Stimulated activated CD8-positive, alpha-beta memory T cell treated with anti-CD3 and anti-CD28 coated beads, Interleukin-15, amount 100 ng/mL, for 24 hours (primary cell): Measurements from ENCODE around the gene SLC24A3.
"Not testable (repeated sequence)": the region's sequence is repeated elsewhere in the genome, so short reads cannot be mapped to it uniquely, and the experiment has no call there.

Experiments
- DNase-seq: peaks from one replicate; pipeline ENCODE4 v3.0.0-alpha.2; 2020; ENCODE audit warnings: low read depth

The SLC24A3 gene

DNA sequence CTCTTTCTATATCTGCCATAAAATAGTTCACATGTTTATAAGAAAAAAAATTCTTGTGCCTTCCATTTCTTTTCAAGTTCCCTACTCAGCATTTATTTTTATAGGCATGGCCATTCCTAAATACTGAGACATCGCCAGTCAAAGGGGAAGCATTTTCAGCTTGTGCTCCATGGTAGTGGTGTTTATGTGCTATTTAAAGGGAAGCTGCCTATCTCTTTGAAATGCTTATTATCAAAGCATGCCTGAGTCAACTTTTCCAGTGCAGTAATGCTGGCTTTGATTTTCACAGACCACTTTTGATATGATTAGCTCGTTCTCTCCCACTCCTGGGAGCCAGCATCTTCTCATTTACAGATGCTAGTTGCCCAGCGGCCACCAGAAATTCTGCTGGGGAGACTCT, 421.5 kb downstream of the SLC24A3 start:
- no peak for DNase-seq

DNA sequence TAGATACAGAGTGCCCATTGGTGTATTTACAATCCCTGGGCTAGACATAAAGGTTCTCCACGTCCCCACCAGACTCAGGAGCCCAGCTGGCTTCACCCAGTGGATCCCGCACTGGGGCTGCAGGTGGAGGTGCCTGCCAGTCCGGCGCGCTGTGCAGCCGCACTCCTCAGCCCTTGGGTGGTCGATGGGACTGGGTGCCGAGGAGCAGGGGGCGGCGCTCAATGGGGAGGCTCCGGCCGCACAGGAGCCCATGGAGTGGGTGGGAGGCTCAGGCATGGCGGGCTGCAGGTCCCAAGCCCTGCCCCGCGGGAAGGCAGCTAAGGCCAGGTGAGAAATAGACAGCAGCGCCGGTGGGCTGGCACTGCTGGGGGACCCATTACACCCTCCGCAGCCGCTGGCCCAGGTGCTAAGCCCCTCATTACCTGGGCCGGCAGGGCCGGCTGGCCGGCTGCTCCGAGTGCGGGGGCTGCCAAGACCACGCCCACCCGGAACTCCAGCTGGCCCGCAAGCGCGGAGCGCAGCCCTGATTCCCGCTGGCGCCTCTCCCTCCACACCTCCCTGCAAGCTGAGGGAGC, 427.1 kb downstream of the SLC24A3 start:
- not testable (repeated sequence) for DNase-seq

DNA sequence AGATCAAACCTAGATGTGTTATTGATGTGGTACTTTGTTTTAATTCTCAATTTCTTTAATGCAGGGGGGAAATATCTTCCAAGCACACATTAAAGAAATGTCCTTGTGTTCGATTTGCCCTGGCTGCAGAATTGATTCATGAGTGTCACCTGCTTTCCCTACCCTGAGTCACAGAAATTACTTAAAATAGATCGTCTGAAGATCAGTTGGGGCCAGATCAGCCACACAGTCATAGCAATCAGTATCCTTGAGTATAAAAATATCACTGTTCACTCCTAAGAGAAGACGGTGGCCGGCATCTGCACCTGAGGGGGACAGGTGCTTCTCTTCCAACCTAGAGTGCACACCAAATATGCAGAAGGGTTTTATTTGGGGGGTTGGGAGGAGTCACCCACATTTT, 430.4 kb downstream of the SLC24A3 start:
- no peak for DNase-seq

DNA sequence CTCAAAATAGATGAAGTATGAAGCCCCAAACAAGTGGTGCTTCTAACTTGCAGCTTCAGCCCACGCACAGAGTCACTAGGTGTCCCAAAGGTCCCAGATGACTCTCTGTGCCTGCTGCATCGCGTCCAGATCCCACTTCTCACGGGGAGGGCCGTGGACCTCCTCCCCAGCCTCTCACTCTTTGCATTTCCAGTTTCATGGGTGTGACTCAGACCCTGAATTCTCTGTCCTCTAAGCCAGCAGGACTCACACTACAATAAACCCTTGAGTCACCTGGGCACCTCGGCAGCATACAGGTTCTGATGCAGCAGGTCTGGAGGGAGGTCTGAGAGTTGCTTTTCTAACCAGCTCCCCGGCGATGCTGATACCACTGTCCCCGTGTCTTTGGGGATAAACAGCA, 431.6 kb downstream of the SLC24A3 start:
- DNase-seq = no peak

DNA sequence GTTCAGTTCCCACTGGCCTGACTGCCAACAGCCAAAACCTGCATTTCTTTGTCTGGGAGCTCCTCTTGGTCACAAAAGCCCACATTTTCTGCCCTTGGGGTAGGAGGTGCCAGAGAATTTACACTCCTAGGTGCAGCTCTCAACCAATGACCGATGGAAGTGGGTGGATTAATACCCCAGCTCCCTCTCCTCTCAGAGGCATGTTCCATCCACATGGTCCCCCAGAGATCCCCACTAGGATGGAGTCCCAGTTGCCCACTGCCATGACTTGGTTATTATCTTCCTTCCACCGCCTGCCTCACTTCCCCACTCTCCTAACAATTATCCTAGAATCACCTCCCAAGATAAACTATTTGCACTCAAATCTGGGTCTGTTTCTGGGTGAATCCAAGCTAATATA, 434.5 kb downstream of the SLC24A3 start:
- no peak for DNase-seq

DNA sequence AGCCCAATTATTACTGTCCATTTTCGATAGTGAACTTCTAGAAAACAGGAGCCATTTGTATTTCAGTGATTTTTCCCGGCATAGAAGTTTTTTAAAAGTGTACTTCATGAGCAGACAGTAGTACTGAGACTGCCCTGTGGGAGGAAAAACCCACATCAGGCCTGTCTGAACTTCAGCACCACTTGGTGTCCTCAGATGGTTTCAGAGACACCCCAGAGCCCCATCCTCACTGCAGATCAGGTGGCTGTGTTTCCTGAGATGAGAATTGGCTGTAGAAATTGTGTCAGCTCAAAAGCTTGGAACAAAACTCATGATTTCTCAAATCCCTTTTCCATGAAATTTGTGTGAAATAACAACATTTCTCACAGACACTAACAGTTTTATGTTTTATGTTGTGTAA, 435.6 kb downstream of the SLC24A3 start:
- no peak for DNase-seq

DNA sequence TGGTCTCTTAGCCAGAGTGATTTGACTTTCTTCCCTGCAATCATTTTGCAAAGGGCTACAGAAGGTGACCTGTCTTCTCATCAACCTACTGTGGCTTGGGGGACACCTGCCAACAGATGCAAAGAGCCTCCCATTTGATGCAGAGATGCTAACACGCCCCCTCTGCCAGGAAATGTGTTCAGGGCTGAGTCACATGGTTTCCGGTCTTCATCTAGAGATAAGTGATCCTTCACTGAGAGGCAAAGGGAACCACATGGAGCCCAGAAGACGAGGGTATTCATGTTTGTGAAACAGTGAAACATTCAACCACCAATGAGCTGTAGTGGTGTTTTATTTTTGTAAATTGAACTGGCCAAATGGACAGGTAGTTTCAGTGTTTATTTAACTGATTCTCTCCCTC, 436.6 kb downstream of the SLC24A3 start:
- DNase-seq = no peak

DNA sequence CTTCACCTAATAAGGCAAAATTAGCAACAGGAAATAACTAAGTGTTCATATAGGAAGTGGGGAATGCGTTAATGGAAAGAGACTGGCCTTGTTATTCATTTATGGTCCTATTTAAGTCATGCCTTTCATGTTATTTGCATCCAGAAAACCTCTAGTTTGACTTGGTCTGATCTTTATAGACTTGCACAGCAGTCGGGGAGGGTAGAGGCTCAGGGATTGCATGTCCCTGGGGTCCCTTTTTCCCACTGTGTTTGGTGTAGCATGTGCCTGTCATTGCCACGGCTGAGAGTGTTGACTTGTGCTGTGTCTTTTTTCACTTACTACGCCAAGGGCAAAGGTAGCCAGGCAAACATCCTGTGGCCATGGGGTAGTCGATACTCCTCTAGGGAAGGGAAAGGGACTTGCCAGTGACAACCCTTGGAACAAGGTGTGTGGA, 440.2 kb downstream of the SLC24A3 start:
- no peak for DNase-seq

DNA sequence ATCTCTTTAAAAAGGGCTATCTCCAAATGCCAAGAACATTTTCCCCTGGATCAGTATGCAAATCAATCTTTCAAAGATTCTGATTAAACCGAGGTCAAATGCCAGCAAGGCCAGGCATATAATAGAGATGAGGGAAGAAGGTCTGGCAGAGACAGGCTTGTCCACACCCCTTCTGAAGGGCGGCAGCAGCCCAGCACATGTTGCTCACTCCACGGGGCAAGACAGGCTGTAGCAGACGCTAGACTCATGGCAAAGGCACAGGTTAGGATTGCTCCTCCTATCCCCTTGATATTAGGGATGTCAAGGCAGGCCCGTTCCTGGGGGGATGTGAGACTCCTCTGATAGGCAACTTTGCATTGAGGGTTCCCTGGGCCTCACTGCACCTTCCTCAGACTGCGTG, 440.9 kb downstream of the SLC24A3 start:
- DNase-seq = no peak

DNA sequence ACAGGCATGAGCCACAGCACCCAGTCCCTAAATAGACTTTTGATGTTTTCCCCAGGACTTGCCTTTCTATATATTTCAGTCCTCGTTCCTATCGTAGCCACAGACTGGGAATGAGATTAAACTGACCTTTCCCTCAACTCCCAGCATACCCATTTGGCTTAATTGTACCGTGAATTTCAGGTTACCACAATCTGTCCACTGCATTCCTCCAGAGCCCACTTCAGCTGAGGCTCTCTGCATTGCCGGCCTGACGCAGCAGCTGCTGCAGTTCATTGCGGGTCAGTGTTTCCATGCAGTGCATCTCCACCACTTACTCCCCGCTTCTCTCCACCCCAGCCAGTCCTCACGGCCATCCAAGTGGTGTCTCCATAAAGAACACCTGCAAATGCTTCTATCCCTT, 442.5 kb downstream of the SLC24A3 start:
- DNase-seq = no peak

DNA sequence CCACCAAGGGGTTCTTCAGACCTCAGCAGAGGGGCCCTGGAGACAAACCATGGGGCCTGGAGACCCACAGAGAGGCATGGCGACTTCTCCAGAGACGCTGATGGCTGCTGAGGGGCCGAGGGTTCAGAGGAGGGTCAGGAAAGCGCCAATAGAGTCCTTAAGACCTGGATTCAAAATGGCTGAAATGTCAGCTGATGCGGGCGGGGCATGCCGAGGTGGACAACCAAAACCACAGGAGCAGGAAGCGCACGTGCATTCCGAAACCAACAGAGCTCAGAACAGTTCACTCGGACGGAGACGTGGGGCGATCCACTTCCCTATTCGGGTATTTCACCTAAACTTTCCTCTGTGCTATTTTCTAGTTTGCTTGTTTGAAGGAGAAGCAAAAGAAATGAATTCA, 445.7 kb downstream of the SLC24A3 start:
- no peak for DNase-seq

DNA sequence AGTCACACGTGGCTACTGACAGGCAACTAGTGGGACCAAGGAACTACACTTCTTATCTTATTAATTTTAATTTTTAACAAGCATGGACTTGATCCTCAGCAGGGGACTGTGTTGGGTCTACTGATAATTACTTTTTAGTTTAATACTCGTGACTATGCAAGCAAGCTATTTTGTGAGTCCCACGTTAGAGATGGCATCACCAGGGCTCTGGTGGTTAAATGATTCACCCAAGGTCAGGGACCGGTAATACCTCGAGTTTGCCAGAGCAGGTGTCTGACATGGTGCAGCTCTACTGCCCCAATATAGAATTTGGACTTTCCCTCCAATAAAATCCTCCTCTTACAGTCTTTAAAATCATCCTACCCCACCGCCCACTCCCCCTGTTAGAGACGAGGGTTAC, 447.0 kb downstream of the SLC24A3 start:
- no peak for DNase-seq

DNA sequence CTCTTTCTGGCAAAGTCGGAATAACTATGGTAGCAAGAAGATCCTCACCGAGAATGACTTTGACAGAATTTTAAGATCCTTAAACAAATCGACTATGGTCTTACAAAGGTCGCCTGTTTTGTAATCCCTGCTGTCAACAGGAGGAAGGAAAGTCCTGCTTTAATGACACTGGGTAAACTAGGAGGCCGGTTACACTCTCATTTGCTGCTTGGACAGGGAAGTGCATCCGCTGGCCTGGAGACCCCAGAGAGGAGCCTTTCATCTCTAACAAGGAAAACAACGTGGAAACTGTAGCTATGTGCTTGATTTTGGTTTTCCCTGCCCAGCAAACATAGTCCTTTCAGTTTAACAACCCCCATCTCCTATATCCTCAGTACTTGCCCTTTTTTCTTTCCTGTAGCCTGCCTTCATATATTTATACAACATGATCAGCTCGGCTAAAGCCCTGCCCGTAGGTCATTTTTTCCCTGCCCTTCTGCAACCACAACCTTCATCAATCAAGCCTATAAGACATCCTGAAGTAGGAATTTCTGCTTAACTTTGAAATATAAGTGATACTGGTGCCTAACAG, 448.5 kb downstream of the SLC24A3 start:
- DNase-seq = no peak

DNA sequence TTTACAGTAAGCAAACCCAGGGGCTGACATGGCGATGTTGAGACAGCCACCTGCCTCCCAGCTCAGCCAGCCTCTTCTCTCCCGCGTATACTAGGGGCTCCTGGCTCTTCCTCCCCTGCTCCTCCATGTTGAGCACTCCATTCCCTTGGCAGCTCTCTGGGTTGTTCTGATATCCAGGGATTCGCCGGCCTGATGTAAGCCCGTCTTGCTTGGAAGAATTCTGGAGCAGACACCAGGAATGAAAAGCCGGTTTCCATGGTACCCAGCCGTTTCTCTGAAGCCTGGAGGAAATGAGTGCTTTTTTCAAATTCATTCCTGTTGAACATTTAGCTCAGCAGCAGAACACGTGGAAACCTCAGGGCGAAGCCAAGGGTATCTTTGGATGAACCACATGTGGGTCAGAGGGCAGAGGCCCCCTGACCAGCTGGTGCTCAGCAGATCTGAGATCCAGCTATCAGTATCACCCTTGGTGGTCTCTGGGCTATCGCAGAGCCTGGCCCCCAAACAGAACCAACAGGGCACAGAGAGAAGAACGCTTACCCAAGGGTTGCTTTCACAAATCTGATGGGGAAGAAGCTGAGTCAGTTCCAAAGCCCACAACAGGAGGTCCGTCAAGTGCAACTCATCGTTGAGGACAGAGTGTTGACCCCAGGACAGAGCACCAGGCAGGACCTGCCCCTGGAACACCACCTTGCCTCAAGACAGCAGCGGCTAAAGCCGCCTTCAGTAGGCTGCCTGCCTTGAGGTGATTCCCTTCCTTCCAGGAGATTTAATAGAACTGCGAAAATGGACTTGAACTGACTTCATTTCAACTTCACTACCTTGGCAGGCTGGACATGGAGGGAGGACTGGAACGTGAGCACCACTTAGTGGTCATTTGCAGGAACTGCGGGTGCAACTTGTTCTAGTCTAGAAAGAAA, 449.5 kb downstream of the SLC24A3 start:
- DNase-seq = no peak

DNA sequence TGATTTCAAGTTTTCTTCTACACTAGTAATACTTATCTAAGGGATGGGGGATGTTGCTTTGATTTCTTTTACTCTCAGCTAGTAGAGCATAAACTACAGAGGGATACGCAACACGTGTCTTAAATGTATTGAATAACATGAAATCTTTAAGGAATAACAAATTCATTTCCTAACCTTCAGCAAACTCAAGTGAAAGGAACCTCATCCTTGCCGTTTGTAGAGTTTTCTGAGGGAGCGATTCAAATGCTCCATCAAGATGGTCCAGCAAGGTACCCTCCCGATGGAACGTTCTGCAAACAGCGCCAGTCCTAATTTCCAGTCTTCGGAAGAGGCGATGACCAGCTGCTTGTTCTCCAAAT, 450.2 kb downstream of the SLC24A3 start:
- no peak for DNase-seq

DNA sequence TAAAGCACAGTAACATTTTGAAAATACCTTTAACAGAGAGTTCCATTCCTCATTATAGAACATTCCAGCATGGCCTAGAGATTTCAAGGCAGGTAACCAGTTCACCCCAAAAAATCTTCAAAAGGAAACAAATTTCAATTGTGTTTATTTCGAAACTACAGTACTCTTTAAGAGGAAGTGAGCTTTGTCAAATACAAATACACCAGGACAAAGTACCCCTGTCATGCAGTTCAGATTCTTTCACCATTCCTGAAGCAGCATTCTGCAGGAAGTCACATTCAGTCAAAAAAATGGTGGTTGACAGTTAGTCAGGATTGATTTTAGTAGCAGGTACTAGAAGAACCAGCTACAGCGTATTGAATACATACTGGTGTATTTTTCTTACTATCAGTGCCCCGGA, 456.0 kb downstream of the SLC24A3 start:
- no peak for DNase-seq

DNA sequence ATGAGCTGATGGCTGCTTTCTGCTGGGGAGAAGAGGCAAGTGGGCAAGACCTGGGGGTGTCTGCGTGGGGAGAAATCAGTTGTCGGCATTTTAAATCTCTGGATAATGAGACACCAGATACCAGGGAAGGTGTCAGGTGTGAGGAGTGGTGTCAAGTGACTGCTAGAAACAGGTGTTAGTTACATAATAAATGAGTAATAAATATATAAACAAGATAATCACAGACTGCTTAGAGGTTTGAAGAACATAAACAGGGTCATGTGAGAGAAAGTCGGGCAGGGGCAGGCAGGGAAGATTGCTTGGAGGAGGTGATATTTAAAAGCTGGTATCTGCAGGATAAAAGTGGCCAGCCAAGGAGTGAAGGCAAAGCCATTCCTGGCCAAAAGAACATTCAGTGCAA, 458.4 kb downstream of the SLC24A3 start:
- DNase-seq = no peak

DNA sequence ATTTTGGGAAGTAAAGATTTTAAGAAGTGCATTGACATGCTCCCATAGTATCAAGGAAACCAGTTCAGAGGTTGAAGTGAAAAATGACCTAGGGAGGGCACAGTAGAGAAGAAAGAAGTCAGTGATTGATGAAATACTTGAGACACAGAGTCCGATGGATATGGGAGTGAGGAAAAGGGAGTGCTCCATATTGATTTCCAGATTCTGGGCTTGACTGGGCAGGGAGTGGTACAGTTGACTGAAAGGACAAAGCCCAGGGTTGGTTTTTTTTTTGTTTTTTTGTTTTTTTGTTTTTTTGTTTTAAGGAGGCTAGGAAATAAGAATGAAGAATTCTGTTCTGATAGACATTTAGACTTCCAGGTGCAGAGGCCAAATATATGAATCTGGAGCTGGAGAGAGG, 458.9 kb downstream of the SLC24A3 start:
- DNase-seq = no peak

DNA sequence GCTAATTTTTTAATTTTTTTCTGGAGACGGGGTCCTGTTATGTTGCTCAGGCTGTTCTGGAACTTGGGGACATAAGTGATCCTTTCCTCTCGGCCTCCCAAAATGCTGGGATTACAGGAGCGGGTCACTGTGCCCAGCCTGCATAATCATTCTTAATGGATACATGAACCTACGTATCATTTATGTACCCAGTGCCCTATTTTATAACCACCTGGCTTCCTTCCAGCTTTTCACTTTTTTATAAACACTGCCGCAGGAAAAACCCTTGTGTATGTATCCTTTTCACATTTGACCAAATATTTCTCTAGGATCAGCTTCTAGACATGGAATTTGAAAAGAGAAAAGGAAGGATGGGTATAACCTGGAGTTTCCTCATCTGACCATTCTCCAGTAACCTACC, 460.1 kb downstream of the SLC24A3 start:
- no peak for DNase-seq

DNA sequence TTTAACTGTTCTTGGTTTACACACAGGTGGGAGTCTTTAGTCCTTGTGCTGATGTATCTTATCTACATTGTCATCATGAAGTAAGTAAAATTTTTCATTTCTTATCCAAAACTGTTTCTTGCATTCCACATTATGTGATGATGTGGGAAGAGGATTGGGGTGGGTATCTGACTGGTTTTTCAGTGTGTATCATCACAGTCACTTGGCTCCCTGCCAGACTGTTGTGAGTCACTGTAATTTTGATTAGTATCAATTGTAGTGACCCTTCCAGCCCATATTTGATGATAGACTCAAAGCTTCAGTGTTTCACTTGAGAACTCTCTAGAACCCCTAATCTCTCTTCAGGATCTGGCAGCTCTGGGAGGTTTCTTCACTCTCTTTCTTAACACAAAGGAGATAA, 461.1 kb downstream of the SLC24A3 start:
- no peak for DNase-seq

DNA sequence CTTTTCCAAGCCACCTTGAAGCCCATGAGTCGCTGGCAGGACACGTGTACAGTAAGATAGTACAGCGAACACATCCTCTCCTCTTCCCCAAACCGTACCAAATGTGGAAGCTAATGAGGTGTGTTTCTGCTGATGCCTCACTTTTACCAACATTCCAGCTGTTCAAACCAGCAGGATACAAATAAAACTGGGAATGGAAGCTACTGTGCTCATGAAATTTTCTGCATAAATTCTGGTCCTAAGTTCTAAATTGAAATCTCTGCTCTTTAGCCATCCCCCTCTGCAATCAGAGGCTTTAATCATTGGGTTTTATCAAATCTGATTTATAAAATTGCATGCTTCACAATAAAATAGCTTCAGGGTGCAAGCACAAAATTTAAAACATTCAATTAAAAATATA, 463.8 kb downstream of the SLC24A3 start:
- no peak for DNase-seq

DNA sequence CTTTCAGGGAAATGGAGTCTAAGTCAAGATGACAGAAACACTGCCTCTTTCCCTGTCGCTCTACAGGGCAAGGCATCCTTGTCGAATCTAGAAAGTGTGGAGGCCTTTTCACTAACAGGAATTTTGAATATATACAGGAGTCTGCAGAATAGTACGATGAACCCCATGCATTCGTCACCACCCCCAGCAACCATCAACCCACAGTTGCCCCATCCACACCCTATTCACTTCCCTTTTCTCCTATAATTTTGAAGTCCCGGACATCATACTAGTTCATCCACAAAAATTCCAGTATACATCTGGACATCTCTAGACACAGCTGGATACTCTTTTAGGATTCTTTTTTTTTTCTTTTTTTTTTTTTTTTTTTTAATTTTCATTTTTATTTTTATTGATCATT, 464.9 kb downstream of the SLC24A3 start:
- no peak for DNase-seq

DNA sequence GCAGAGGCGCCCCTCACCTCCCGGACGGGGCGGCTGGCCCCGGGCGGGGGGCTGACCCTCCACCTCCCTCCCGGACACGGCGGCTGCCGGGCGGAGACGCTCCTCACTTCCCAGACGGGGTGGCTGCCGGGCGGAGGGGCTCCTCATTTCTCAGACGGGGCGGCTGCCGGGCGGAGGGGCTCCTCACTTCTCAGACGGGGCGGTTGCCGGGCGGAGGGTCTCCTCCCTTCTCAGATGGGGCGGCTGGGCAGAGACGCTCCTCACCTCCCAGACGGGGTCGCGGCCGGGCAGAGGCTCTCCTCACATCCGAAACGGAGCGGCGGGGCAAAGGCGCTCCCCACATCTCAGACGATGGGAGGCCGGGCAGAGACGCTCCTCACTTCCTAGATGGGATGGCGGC, 466.1 kb downstream of the SLC24A3 start:
- DNase-seq = not testable (repeated sequence)
